ENCODE results near the gene PARN. TPM values are rescaled to one million over a fixed set of nuclear protein-coding genes. Genes with fewer than 3 reads are reported as not detected.
"Not testable (repeated sequence)": the region's sequence is repeated elsewhere in the genome, so short reads cannot be mapped to it uniquely, and the experiment has no call there.

PARN gene
- total RNA-seq, 4 donors from 2014 or later: 36.6 to 66.8 (median 53.5) TPM

DNA sequence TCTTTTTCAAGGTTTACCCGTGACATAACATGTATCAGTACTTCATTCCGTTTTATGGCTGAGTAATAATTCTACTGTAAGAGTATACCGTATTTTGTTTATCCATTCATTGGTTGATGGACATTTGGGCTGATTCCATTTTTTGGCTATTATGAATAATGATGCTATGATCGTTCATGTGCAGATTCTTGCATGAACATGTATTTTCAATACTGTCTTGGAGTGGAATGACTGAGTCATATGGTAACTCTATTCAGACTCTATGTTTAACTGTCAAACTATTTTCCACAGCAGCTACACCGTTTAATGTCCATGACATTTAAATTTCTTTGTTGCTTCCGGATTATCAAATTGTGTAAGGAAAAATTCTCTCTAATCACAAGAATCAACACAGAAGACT, 20.6 kb upstream of the PARN start:
- H3K36me3 ChIP-seq: peaks cover 0 to 92% (median 0%) of the 10 kb centered on the region in 3 donors
- no peak for DNase-seq
- no peak overlapping the region for H3K4me3 ChIP-seq
- H3K27ac ChIP-seq: no peak overlapping the region
- no peak for TF ChIP-seq POLR2A (IDR thresholded peaks at IDR 0.05)
- TF ChIP-seq, protein P1, sequence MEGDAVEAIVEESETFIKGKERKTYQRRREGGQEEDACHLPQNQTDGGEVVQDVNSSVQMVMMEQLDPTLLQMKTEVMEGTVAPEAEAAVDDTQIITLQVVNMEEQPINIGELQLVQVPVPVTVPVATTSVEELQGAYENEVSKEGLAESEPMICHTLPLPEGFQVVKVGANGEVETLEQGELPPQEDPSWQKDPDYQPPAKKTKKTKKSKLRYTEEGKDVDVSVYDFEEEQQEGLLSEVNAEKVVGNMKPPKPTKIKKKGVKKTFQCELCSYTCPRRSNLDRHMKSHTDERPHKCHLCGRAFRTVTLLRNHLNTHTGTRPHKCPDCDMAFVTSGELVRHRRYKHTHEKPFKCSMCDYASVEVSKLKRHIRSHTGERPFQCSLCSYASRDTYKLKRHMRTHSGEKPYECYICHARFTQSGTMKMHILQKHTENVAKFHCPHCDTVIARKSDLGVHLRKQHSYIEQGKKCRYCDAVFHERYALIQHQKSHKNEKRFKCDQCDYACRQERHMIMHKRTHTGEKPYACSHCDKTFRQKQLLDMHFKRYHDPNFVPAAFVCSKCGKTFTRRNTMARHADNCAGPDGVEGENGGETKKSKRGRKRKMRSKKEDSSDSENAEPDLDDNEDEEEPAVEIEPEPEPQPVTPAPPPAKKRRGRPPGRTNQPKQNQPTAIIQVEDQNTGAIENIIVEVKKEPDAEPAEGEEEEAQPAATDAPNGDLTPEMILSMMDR (IDR thresholded peaks at IDR 0.05): no peak
- no peaks in the 10 kb centered on the region for H3K27me3 ChIP-seq
- no peaks in the 10 kb centered on the region for H3K9me3 ChIP-seq
- peaks cover 0 to 4% (median 0%) of the 10 kb centered on the region in 4 donors for H3K4me1 ChIP-seq

DNA sequence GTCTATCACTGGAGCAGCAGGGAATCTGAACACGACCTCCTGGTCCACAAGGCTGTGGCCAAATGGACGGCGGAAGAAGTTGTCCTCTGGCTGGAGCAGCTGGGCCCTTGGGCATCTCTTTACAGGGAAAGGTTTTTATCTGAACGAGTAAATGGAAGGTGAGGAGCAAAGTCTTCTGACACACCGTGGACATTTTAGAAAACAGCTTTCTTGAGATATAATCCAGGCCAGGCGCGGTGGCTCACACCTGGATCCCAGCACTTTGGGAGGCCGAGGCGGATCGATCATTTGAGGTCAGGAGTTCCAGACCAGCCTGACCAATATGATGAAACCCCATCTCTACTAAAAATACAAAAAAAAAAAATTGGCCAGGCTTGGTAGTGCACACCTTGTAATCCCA, 19.8 kb upstream of the PARN start:
- TF ChIP-seq, protein P1 (IDR thresholded peaks at IDR 0.05): no peak
- no peak for TF ChIP-seq POLR2A (IDR thresholded peaks at IDR 0.05)
- H3K4me1 ChIP-seq: no peaks in the 10 kb centered on the region
- no peaks in the 10 kb centered on the region for H3K9me3 ChIP-seq
- H3K27me3 ChIP-seq: no peaks in the 10 kb centered on the region
- no peak overlapping the region for H3K4me3 ChIP-seq
- no peak overlapping the region for H3K27ac ChIP-seq
- peaks cover 0 to 92% (median 0%) of the 10 kb centered on the region in 3 donors for H3K36me3 ChIP-seq
- DNase-seq: no peak

- Histone ChIP-seq H3K9me3 (no peaks in the 10 kb centered on the region), H3K27me3 (no peaks in the 10 kb centered on the region), H3K4me3 (no peak overlapping the region), H3K36me3 (peaks cover 0 to 44% (median 0%) of the 10 kb centered on the region in 3 donors), H3K4me1 (peaks cover 0 to 21% (median 5%) of the 10 kb centered on the region in 4 donors), H3K27ac (no peak overlapping the region)
- TF ChIP-seq, protein P1 (IDR thresholded peaks at IDR 0.05): no peak
- no peak for TF ChIP-seq POLR2A (IDR thresholded peaks at IDR 0.05)
- DNase-seq: no peak
Observed at GRCh38 chr16:14641926-14642325, 11.9 kb upstream of the PARN start.

GRCh38 chr16:14641206-14641605, 11.1 kb upstream of the PARN start:
- no peaks in the 10 kb centered on the region for H3K9me3 ChIP-seq
- no peak for TF ChIP-seq POLR2A (IDR thresholded peaks at IDR 0.05)
- TF ChIP-seq, protein P1 (IDR thresholded peaks at IDR 0.05): no peak
- peak overlapping the region in 3 of 4 donors; percentile 15 to 86 (median 73) for H3K27ac ChIP-seq
- peaks cover 0 to 37% (median 0%) of the 10 kb centered on the region in 3 donors for H3K36me3 ChIP-seq
- H3K4me1 ChIP-seq: peaks cover 0 to 22% (median 5%) of the 10 kb centered on the region in 4 donors
- no peak overlapping the region for H3K4me3 ChIP-seq
- no peak for DNase-seq
- H3K27me3 ChIP-seq: no peaks in the 10 kb centered on the region

GRCh38 chr16:14640538-14640937, 10.5 kb upstream of the PARN start:
- Histone ChIP-seq H3K27ac (peak overlapping the region in 3 of 4 donors; percentile 64 to 86 (median 73)), H3K27me3 (no peaks in the 10 kb centered on the region), H3K4me1 (peaks cover 0 to 28% (median 5%) of the 10 kb centered on the region in 4 donors), H3K4me3 (no peak overlapping the region), H3K36me3 (peaks cover 0 to 30% (median 0%) of the 10 kb centered on the region in 3 donors), H3K9me3 (no peaks in the 10 kb centered on the region)
- peak; percentile 47 to 82 for TF ChIP-seq POLR2A (IDR thresholded peaks at IDR 0.05)
- TF ChIP-seq, protein P1 (IDR thresholded peaks at IDR 0.05): peak in 3 of 6 experiments; percentile 52 to 60 (median 59)
- peak in 2 of 3 donors; percentile 71 to 85 for DNase-seq

- not testable (repeated sequence) for H3K27me3 ChIP-seq, H3K9me3 ChIP-seq, H3K4me3 ChIP-seq, DNase-seq
- peaks cover 0 to 16% (median 0%) of the 10 kb centered on the region in 3 donors for H3K36me3 ChIP-seq
- peak overlapping the region in 3 of 4 donors; percentile 37 to 98 (median 96) for H3K27ac ChIP-seq
- peaks cover 9 to 48% (median 12%) of the 10 kb centered on the region in 4 donors for H3K4me1 ChIP-seq
Observed at GRCh38 chr16:14636951-14637240, 6.8 kb upstream of the PARN start.
